K562 (cell line): Measurements from ENCODE around the gene HDLBP. TPM values are rescaled to one million over a fixed set of nuclear protein-coding genes. Genes with fewer than 3 reads are reported as not detected.

Source experiments
- ETV1 ChIP-seq: fragments of 450-650 bp; conservative IDR thresholded peaks from 2 replicates; pipeline ENCODE4 v1.6.1; 2016; ENCODE audit warnings: missing genetic modification characterization, control low read depth, low read depth, missing compliant biosample characterization
- KLF6 ChIP-seq: fragments of 250-450 bp; sonication (Bioruptor Pico); IDR thresholded peaks from 2 replicates; pipeline ENCODE4 v1.4.0; 2020; ENCODE audit warnings: mild to moderate bottlenecking, moderate library complexity, borderline replicate concordance
- MAZ ChIP-seq, 2 experiments: fragments of 450-650 bp in 1 of 2; sonication (generic) in 1 of 2; formaldehyde crosslinking; IDR thresholded peaks in 1 of 2; conservative IDR thresholded peaks in 1 of 2; 2 replicates each; pipeline versions ENCODE4 v1.4.0 to v1.5.0; 2020; ENCODE audit warnings: mild to moderate bottlenecking in 1 of 2, missing genetic modification reagents in 1 of 2
- MED1 ChIP-seq: sonication (generic); formaldehyde crosslinking; IDR thresholded peaks from 2 replicates; pipeline ENCODE4 v1.8.1; 2023; ENCODE audit warnings: missing genetic modification reagents, borderline replicate concordance
- REST ChIP-seq, 2 experiments: fragments of 450-650 bp; formaldehyde crosslinking in 1 of 2; IDR thresholded peaks; 2 replicates each; pipeline versions ENCODE4 v1.4.0 to v1.6.1; 2014 to 2020; ENCODE audit warnings: mild to moderate bottlenecking in 2 of 2, borderline replicate concordance in 1 of 2, low read depth in 1 of 2
- SRSF3 ChIP-seq: fragments of 200-400 bp; formaldehyde crosslinking; IDR thresholded peaks from 2 replicates; pipeline ENCODE4 v1.6.1; 2016; ENCODE audit warnings: mild to moderate bottlenecking, low read length, moderate library complexity; ENCODE audit not compliant: insufficient read depth
- YY1 ChIP-seq, 3 experiments: IDR thresholded peaks; 2 replicates each; pipeline ENCODE4 v1.6.1; 2011; ENCODE audit warnings: low read length in 2 of 3, mild to moderate bottlenecking in 2 of 3, moderate library complexity in 2 of 3, borderline replicate concordance in 1 of 3, control low read depth in 1 of 3, low read depth in 1 of 3; ENCODE audit not compliant: insufficient read depth in 3 of 3, insufficient replicate concordance in 2 of 3, control insufficient read depth in 1 of 3, insufficient read length in 1 of 3; ENCODE audit errors: extremely low read depth in 1 of 3
- ZBTB43 ChIP-seq: sonication (generic); formaldehyde crosslinking; IDR thresholded peaks from 2 replicates; pipeline ENCODE4 v1.8.0; 2023; ENCODE audit warnings: mild to moderate bottlenecking, missing genetic modification reagents
- ZKSCAN3 ChIP-seq: fragments of 250-450 bp; sonication (Bioruptor Pico); IDR thresholded peaks from 2 replicates; pipeline ENCODE4 v1.4.0; 2020
- ZNF134 ChIP-seq: fragments of 250-450 bp; sonication (Bioruptor Pico); conservative IDR thresholded peaks from 2 replicates; pipeline ENCODE4 v1.4.0; 2020
- ZNF3 ChIP-seq: fragments of 250-450 bp; sonication (Bioruptor Pico); IDR thresholded peaks from 2 replicates; pipeline ENCODE4 v1.5.0; 2021; ENCODE audit warnings: mild to moderate bottlenecking, moderate library complexity
- ZNF445 ChIP-seq: fragments of 250-450 bp; sonication (Bioruptor Pico); IDR thresholded peaks from 2 replicates; pipeline ENCODE4 v1.4.0; 2020; ENCODE audit warnings: low read depth, mild to moderate bottlenecking, moderate library complexity
- ZNF79 ChIP-seq: fragments of 250-450 bp; sonication (Bioruptor Pico); IDR thresholded peaks from 2 replicates; pipeline ENCODE4 v1.4.0; 2020; ENCODE audit warnings: low read depth, mild to moderate bottlenecking, moderate library complexity
- polyA plus RNA-seq, 8 experiments: library from polyadenylated mRNA; depleted of rRNA in 4 of 8; stranded (reverse) in 5 of 8; unstranded in 3 of 8; fragments of >200 nt; fragmentation: Nextera tagmentation in 2 of 8; fragmentation: Illumina TruSeq in 1 of 8; extraction: Ambion mirVana in 2 of 8; extraction: Trizol in 1 of 8; gene quantifications; 2 replicates each; pipeline versions ENCODE4 v1.2.1 to v1.2.3, GENCODE V29; 2011 to 2014; ENCODE audit warnings: inconsistent platforms in 1 of 8, missing spikeins in 1 of 8
- total RNA-seq, 7 experiments: library from RNA; depleted of rRNA in 6 of 7; stranded (reverse); fragments of >200 nt in 6 of 7; fragmentation: Illumina TruSeq in 2 of 7; extraction: Trizol in 2 of 7; gene quantifications; 2 replicates each; pipeline versions ENCODE4 v1.2.1 to v1.2.3, GENCODE V29; 2011 to 2021; ENCODE audit warnings: low replicate concordance in 1 of 7

The HDLBP gene
- total and polyA plus RNA-seq, 9 of the 15 experiments (the other 6 are each of a cell fraction or from before 2014, with no cell fraction given) = 24.4 to 378 (median 146) TPM

- TF ChIP-seq YY1 (IDR thresholded peaks at IDR 0.05; ENCODE audit: borderline replicate concordance in 1 of 3, control insufficient read depth in 1 of 3, extremely low read depth in 1 of 3, insufficient read depth in 3 of 3, insufficient read length in 1 of 3, insufficient replicate concordance in 2 of 3, low read depth in 1 of 3, low read length in 2 of 3) (peak; percentile 53 to 85 (median 65)), REST (IDR thresholded peaks at IDR 0.05; ENCODE audit: borderline replicate concordance) (no peak), REST (CRISPR knock-in tag; IDR thresholded peaks at IDR 0.05; ENCODE audit: low read depth) (no peak), SRSF3 (0 out of 2 replicates have a peak, but pooled peaks have one; percentile 40), ZNF134 (CRISPR knock-in tag) (no peak), ZNF3 (CRISPR knock-in tag) (no peak), MED1 (CRISPR knock-in tag) (no peak), ETV1 (tag) (0 out of 2 replicates have a peak, but pooled peaks have one; percentile 7), ZKSCAN3 (CRISPR knock-in tag) (no peak), ZBTB43 (no peak), MAZ (CRISPR knock-in tag; conservative IDR thresholded peaks at IDR 0.05 in 1 of 2, IDR thresholded peaks at IDR 0.05 in 1 of 2) (peak in 1 of 2 experiments; percentile 64; a peak in 2 of 4 replicates), ZNF445 (CRISPR knock-in tag) (no peak), ZNF79 (no peak), KLF6 (CRISPR knock-in tag) (no peak)
Measured at GRCh38 chr2:241315879-241316631, 583 bp upstream of the HDLBP start, which contains the start of gene SEPTIN2 (continued).
